GM12892 (cell line): Measurements from ENCODE around the gene ACVR1.

ENCODE experiments used
- POLR2A ChIP-seq: IDR thresholded peaks from 2 replicates; pipeline ENCODE4 v1.6.1; 2011; ENCODE audit warnings: low read depth, low read length, control low read depth
- TAF1 ChIP-seq: IDR thresholded peaks from 2 replicates; pipeline ENCODE4 v1.6.1; 2011; ENCODE audit warnings: low read depth, mild to moderate bottlenecking, control low read depth, low read length, borderline replicate concordance

DNA sequence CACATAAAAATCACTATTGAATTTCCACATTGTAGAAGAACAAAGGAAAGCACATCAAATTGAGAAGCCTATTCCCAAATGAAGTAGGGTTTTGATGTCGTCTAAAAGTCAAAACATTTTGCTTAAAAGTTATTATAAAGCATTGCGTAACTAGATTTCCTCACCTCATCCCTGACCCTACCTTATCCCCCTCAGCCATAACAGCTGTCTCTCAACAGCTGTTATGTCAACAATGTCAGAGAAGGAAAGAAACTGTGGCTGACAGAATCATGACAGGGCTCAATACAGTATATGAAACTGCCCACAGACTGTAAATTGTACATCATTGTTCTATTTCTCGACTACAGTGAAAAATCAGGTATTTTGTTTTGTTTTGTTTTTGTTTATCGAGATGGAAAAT lies 184.4 kb downstream of the ACVR1 start:
- no peak for TF ChIP-seq POLR2A
- no peak for TF ChIP-seq TAF1
